Suprapubic skin (tissue), 4 donors: ENCODE data around the gene CNTN3. TPM values are rescaled to one million over a fixed set of nuclear protein-coding genes. Genes with fewer than 3 reads are reported as not detected.

ENCODE experiments used
- DNase-seq, 2 donors: peaks; one replicate each; pipeline ENCODE4 v3.0.0-alpha.2; 2019; ENCODE audit warnings: low spot score in 2 of 2
- H3K27ac ChIP-seq: fragments of 200-600 bp; sonication (generic); one replicate; pipeline ENCODE4 v1.5.1; 2019
- H3K27me3 ChIP-seq: fragments of 200-600 bp; sonication (generic); one replicate; pipeline ENCODE4 v1.5.1; 2019
- H3K36me3 ChIP-seq: fragments of 200-600 bp; sonication (generic); one replicate; pipeline ENCODE4 v1.5.1; 2019
- H3K4me1 ChIP-seq: fragments of 200-600 bp; sonication (generic); one replicate; pipeline ENCODE4 v1.5.1; 2019
- H3K4me3 ChIP-seq: fragments of 200-600 bp; sonication (generic); one replicate; pipeline ENCODE4 v1.5.1; 2019; ENCODE audit warnings: mild to moderate bottlenecking
- H3K9me3 ChIP-seq: fragments of 200-600 bp; sonication (generic); one replicate; pipeline ENCODE4 v1.5.1; 2019
- EP300 ChIP-seq: sonication (generic); formaldehyde crosslinking; IDR thresholded peaks from one replicate; pipeline ENCODE4 v1.6.1; 2017; ENCODE audit warnings: antibody characterized with exemption
- POLR2A ChIP-seq, 2 donors: fragments of 450-650 bp; IDR thresholded peaks; one replicate each; pipeline ENCODE4 v1.6.1; 2017; ENCODE audit warnings: antibody characterized with exemption in 2 of 2, mild to moderate bottlenecking in 2 of 2, moderate library complexity in 2 of 2
- POLR2AphosphoS5 ChIP-seq, 3 donors: sonication (generic); formaldehyde crosslinking; IDR thresholded peaks; one replicate each; pipeline ENCODE4 v1.6.1; 2017; ENCODE audit warnings: antibody characterized with exemption in 3 of 3
- WGBS: methylation state at CpG from one replicate; pipeline ENCODE4 v1.1.5; 2018; 5-methylcytosine and 5-hydroxymethylcytosine counted together
- total RNA-seq, 4 donors: library from RNA; depleted of rRNA; stranded (reverse); fragments of >200 nt; gene quantifications; one replicate each; pipeline ENCODE4 v1.1.0, GENCODE V29; 2016
- TF ChIP-seq, protein P1 (sequence below), 2 donors: fragments of 200-600 bp in 1 of 2; fragments of 450-650 bp in 1 of 2; sonication (generic) in 1 of 2; IDR thresholded peaks; one replicate each; pipeline ENCODE4 v1.5.1; 2016 to 2019; ENCODE audit warnings: antibody characterized with exemption in 2 of 2, mild to moderate bottlenecking in 1 of 2, moderate library complexity in 1 of 2

Gene CNTN3
- total RNA-seq, 4 donors from 2014 or later = 0.38 to 1.4 (median 0.65) TPM

DNA sequence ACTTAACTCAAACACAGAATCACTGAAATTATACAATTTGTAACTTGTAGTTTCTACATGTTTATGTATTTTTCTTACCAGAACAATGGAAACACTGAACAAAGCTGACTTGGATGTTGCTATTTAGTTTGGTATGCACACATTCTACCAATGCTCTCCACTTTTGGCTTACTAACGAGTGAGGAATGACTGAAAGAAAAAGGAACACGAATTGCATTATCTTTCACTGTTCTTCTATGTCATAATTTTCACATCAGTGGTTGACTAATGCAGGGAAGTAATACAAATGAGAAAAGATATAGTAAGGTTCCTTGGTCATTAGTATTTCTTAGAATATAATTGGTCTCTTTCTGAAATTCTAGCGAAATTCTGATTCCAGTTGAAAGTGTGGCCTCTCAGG, 9.8 kb upstream of the CNTN3 start:
- no peak overlapping the region for H3K27ac ChIP-seq
- no peak for DNase-seq
- H3K4me3 ChIP-seq = no peak overlapping the region
- H3K27me3 ChIP-seq = no peaks in the 10 kb centered on the region
- H3K4me1 ChIP-seq = no peaks in the 10 kb centered on the region
- no peaks in the 10 kb centered on the region for H3K9me3 ChIP-seq
- 70% methylated on average over 3 of the region's 3 CpGs for WGBS
- TF ChIP-seq, protein P1, sequence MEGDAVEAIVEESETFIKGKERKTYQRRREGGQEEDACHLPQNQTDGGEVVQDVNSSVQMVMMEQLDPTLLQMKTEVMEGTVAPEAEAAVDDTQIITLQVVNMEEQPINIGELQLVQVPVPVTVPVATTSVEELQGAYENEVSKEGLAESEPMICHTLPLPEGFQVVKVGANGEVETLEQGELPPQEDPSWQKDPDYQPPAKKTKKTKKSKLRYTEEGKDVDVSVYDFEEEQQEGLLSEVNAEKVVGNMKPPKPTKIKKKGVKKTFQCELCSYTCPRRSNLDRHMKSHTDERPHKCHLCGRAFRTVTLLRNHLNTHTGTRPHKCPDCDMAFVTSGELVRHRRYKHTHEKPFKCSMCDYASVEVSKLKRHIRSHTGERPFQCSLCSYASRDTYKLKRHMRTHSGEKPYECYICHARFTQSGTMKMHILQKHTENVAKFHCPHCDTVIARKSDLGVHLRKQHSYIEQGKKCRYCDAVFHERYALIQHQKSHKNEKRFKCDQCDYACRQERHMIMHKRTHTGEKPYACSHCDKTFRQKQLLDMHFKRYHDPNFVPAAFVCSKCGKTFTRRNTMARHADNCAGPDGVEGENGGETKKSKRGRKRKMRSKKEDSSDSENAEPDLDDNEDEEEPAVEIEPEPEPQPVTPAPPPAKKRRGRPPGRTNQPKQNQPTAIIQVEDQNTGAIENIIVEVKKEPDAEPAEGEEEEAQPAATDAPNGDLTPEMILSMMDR (IDR thresholded peaks at IDR 0.05) = no peak
- TF ChIP-seq POLR2AphosphoS5 (IDR thresholded peaks at IDR 0.05) (no peak), POLR2A (IDR thresholded peaks at IDR 0.05) (no peak), EP300 (no peak)
- H3K36me3 ChIP-seq = no peaks in the 10 kb centered on the region

GRCh38 chr3:74623261-74623836, 8.9 kb upstream of the CNTN3 start:
- H3K4me3 ChIP-seq = no peak overlapping the region
- no peaks in the 10 kb centered on the region for H3K36me3 ChIP-seq
- no peak for TF ChIP-seq EP300
- no peaks in the 10 kb centered on the region for H3K4me1 ChIP-seq
- H3K27me3 ChIP-seq = no peaks in the 10 kb centered on the region
- H3K27ac ChIP-seq = no peak overlapping the region
- DNase-seq = no peak
- H3K9me3 ChIP-seq = no peaks in the 10 kb centered on the region

DNA sequence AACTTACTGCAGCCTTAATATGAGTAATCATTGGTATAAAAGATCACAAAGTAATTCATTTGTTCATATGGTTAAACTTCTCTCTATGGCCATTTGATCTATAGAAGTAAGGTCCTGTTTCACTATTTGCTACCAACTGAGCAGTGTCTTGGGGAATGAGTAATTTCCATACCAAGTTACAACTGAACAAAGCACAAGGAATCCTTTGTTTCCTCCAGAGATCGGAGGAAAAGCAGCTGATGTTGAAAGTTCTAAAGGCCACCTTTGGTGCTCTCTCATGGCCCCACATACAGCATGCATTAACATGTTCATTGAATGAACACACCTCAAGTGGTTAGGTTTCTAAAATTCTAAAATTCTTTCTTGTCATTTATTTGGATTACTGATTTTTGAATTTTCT, 7.1 kb upstream of the CNTN3 start:
- H3K27me3 ChIP-seq = no peaks in the 10 kb centered on the region
- no peak overlapping the region for H3K27ac ChIP-seq
- no peaks in the 10 kb centered on the region for H3K9me3 ChIP-seq
- TF ChIP-seq EP300 = no peak
- TF ChIP-seq POLR2AphosphoS5 (IDR thresholded peaks at IDR 0.05) = no peak
- TF ChIP-seq POLR2A (IDR thresholded peaks at IDR 0.05) = no peak
- TF ChIP-seq, protein P1 (IDR thresholded peaks at IDR 0.05) = no peak
- no peaks in the 10 kb centered on the region for H3K36me3 ChIP-seq
- DNase-seq = no peak
- H3K4me3 ChIP-seq = no peak overlapping the region
- no peaks in the 10 kb centered on the region for H3K4me1 ChIP-seq
- 52% methylated on average over 1 of the region's 1 CpG for WGBS

GRCh38 chr3:74617776-74618175, 3.3 kb upstream of the CNTN3 start:
- TF ChIP-seq, protein P1 (IDR thresholded peaks at IDR 0.05) = no peak
- no peak for TF ChIP-seq POLR2AphosphoS5 (IDR thresholded peaks at IDR 0.05)
- no peak for TF ChIP-seq EP300
- no peak for TF ChIP-seq POLR2A (IDR thresholded peaks at IDR 0.05)
- no peak overlapping the region for H3K27ac ChIP-seq

DNA sequence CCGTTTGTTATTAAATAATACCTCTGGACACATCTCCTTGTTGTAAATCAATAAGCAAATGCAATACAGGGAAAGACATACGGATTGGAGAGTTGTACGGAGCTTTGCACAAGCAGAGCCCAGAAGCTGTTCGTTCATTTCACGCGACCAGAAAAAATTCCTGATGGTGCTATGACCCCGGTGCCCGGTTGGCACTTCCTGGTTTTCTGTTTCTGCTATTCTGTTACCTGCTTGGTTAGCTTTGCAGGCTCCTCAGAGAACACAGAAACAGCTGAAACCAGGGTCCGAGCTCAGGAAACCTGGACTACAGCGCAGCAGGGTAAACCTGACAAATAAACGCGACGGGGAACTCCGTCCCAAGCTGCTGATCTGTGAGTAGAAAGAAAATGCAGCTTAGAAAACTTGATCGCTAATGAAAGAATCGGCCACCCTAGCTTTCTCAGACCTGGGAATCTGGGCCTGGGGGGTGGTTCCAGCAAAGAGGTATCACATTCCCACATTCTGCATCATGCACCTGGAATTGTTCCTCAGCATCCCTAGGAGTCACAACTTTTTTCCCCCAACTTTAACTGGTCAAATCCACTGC, 845 bp downstream of the CNTN3 start:
- TF ChIP-seq EP300 (no peak), POLR2AphosphoS5 (IDR thresholded peaks at IDR 0.05) (no peak), POLR2A (IDR thresholded peaks at IDR 0.05) (no peak)
- TF ChIP-seq, protein P1 (IDR thresholded peaks at IDR 0.05) = no peak
- Histone ChIP-seq H3K27me3 (peaks cover 14% of the 10 kb centered on the region), H3K27ac (no peak overlapping the region), H3K9me3 (no peaks in the 10 kb centered on the region), H3K4me3 (peak overlapping the region; percentile 47), H3K36me3 (no peaks in the 10 kb centered on the region), H3K4me1 (peaks cover 3% of the 10 kb centered on the region)
- DNase-seq = no peak
- WGBS = 20% methylated on average over 14 of the region's 16 CpGs

More at GRCh38 chr3:74617776-74618175, 3.3 kb upstream of the CNTN3 start:
- Histone ChIP-seq H3K27me3 (peaks cover 14% of the 10 kb centered on the region), H3K9me3 (no peaks in the 10 kb centered on the region), H3K4me3 (no peak overlapping the region), H3K4me1 (peaks cover 3% of the 10 kb centered on the region), H3K36me3 (no peaks in the 10 kb centered on the region)
- no peak for DNase-seq
- WGBS = 37% methylated on average over 3 of the region's 3 CpGs

- peaks cover 3% of the 10 kb centered on the region for H3K4me1 ChIP-seq
- H3K27me3 ChIP-seq = peaks cover 14% of the 10 kb centered on the region
- no peak for DNase-seq
- H3K27ac ChIP-seq = no peak overlapping the region
- no peaks in the 10 kb centered on the region for H3K36me3 ChIP-seq
- WGBS = 18% methylated on average over 2 of the region's 2 CpGs
- no peaks in the 10 kb centered on the region for H3K9me3 ChIP-seq
- TF ChIP-seq, protein P1 (IDR thresholded peaks at IDR 0.05) = no peak
- TF ChIP-seq POLR2AphosphoS5 (IDR thresholded peaks at IDR 0.05) (no peak), POLR2A (IDR thresholded peaks at IDR 0.05) (no peak), EP300 (no peak)
- H3K4me3 ChIP-seq = peak overlapping the region; percentile 47
Observed at GRCh38 chr3:74613060-74613459, 1.4 kb downstream of the CNTN3 start.
